Mammary epithelial cell (primary cell): ENCODE data around the gene SCUBE3.

Source experiments
- EZH2 ChIP-seq: IDR thresholded peaks from 2 replicates; pipeline ENCODE4 v1.6.1; 2012; ENCODE audit warnings: low read length, inconsistent platforms, borderline replicate concordance
- TF ChIP-seq, protein P1 (sequence below), 2 donors: IDR thresholded peaks in 1 of 2; conservative IDR thresholded peaks in 1 of 2; 2 replicates each; pipeline ENCODE4 v1.5.1; 2011 to 2012; ENCODE audit warnings: inconsistent platforms in 2 of 2, low read length in 2 of 2, mild to moderate bottlenecking in 2 of 2, control low read depth in 1 of 2, low read depth in 1 of 2; ENCODE audit not compliant: insufficient read depth in 1 of 2; ENCODE audit errors: extremely low read depth in 1 of 2

DNA sequence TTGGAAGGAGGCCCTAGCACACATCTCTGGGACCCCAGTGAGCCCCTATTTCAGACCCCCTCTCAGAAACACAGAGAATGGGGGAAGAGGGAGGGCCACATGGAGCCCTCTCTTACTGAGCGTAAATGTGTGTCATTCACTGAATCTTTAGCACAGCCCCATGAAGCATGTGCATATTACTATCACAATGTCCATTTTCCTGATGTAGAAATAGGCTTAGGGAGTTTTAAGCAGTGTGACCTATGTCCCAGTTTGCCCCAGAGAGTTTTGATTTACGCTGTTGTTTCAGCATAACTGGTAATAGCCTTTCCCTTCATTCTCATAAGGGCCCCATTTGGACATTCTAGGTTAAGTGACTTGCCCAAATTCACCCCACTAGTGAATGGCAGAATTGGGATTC is 47.6 kb upstream of the SCUBE3 start:
- TF ChIP-seq, protein P1, sequence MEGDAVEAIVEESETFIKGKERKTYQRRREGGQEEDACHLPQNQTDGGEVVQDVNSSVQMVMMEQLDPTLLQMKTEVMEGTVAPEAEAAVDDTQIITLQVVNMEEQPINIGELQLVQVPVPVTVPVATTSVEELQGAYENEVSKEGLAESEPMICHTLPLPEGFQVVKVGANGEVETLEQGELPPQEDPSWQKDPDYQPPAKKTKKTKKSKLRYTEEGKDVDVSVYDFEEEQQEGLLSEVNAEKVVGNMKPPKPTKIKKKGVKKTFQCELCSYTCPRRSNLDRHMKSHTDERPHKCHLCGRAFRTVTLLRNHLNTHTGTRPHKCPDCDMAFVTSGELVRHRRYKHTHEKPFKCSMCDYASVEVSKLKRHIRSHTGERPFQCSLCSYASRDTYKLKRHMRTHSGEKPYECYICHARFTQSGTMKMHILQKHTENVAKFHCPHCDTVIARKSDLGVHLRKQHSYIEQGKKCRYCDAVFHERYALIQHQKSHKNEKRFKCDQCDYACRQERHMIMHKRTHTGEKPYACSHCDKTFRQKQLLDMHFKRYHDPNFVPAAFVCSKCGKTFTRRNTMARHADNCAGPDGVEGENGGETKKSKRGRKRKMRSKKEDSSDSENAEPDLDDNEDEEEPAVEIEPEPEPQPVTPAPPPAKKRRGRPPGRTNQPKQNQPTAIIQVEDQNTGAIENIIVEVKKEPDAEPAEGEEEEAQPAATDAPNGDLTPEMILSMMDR (conservative IDR thresholded peaks at IDR 0.05 in 1 of 2, IDR thresholded peaks at IDR 0.05 in 1 of 2; ENCODE audit: extremely low read depth in 1 of 2, insufficient read depth in 1 of 2, low read depth in 1 of 2, low read length in 2 of 2): no peak
- no peak for TF ChIP-seq EZH2
